Type B pancreatic cell (in vitro differentiated cells): ENCODE results near the gene SMARCAL1. TPM values are rescaled to one million over a fixed set of nuclear protein-coding genes. Genes with fewer than 3 reads are reported as not detected.

Experiments used
- DNase-seq: peaks from one replicate; pipeline ENCODE4 v3.0.0; 2021; ENCODE audit warnings: mixed read lengths; ENCODE audit not compliant: unreplicated experiment; ENCODE audit errors: extremely low spot score
- H3K27ac Mint-ChIP-seq: 2 replicates; pipeline ENCODE4 v1.8.0; 2021; ENCODE audit warnings: mild to moderate bottlenecking, mixed read lengths
- H3K27me3 Mint-ChIP-seq: 2 replicates; pipeline ENCODE4 v1.8.0; 2021; ENCODE audit warnings: mixed read lengths
- H3K36me3 Mint-ChIP-seq: 2 replicates; pipeline ENCODE4 v1.8.0; 2021; ENCODE audit warnings: mixed read lengths
- H3K4me1 Mint-ChIP-seq: one replicate; pipeline ENCODE4 v1.8.0; 2021; ENCODE audit warnings: mixed read lengths; ENCODE audit not compliant: unreplicated experiment
- H3K4me3 Mint-ChIP-seq: 2 replicates; pipeline ENCODE4 v1.8.0; 2021; ENCODE audit warnings: mild to moderate bottlenecking, mixed read lengths
- H3K9me3 Mint-ChIP-seq: 2 replicates; pipeline ENCODE4 v1.8.0; 2021; ENCODE audit warnings: mixed read lengths
- total RNA-seq: library from RNA; stranded (reverse); gene quantifications from 2 replicates; pipeline ENCODE4 v1.2.1, GENCODE V29; 2021; ENCODE audit warnings: low replicate concordance
- TF ChIP-seq, protein P1 (sequence below): fragments of 200-600 bp; sonication (generic); conservative IDR thresholded peaks from 2 replicates; pipeline ENCODE4 v1.5.0; 2021; ENCODE audit warnings: antibody characterized with exemption, mild to moderate bottlenecking

The SMARCAL1 gene
- total RNA-seq, 1 donor from 2014 or later = 29.0 TPM

DNA sequence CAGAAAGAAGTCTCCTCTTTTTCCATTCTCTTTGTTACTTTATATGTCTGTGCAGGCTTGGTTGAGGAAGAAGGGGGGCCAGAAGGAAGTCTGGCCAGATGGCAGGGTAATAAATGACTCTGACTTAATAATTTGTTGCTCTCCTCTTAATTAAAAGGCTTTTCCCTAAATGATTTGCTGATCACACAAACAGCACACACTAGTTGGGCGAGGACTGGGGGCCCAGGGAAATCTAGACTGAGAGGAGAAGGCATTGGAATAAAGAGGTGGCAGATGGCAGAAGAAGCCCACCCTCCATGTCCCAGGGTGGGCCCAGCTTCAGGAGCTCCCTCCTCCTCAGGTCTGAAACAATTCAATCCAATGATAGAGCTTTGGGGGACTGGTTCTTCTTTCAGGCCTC is 12.7 kb upstream of the SMARCAL1 start:
- Mint-ChIP-seq H3K36me3 (no peaks in the 10 kb centered on the region), H3K4me3 (no peak overlapping the region), H3K4me1 (no peaks in the 10 kb centered on the region), H3K27me3 (peaks cover 16% of the 10 kb centered on the region), H3K9me3 (no peaks in the 10 kb centered on the region), H3K27ac (no peak overlapping the region)
- no peak for DNase-seq
- TF ChIP-seq, protein P1, sequence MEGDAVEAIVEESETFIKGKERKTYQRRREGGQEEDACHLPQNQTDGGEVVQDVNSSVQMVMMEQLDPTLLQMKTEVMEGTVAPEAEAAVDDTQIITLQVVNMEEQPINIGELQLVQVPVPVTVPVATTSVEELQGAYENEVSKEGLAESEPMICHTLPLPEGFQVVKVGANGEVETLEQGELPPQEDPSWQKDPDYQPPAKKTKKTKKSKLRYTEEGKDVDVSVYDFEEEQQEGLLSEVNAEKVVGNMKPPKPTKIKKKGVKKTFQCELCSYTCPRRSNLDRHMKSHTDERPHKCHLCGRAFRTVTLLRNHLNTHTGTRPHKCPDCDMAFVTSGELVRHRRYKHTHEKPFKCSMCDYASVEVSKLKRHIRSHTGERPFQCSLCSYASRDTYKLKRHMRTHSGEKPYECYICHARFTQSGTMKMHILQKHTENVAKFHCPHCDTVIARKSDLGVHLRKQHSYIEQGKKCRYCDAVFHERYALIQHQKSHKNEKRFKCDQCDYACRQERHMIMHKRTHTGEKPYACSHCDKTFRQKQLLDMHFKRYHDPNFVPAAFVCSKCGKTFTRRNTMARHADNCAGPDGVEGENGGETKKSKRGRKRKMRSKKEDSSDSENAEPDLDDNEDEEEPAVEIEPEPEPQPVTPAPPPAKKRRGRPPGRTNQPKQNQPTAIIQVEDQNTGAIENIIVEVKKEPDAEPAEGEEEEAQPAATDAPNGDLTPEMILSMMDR = no peak

GRCh38 chr2:216402751-216403150 is 9.5 kb upstream of the SMARCAL1 start:
- H3K4me3 Mint-ChIP-seq = no peak overlapping the region
- H3K27me3 Mint-ChIP-seq = peaks cover 33% of the 10 kb centered on the region
- no peaks in the 10 kb centered on the region for H3K9me3 Mint-ChIP-seq
- H3K36me3 Mint-ChIP-seq = no peaks in the 10 kb centered on the region
- no peak overlapping the region for H3K27ac Mint-ChIP-seq
- DNase-seq = no peak
- TF ChIP-seq, protein P1 = no peak
- no peaks in the 10 kb centered on the region for H3K4me1 Mint-ChIP-seq

- TF ChIP-seq, protein P1 = peak; percentile 83
- Mint-ChIP-seq H3K27me3 (peaks cover 35% of the 10 kb centered on the region), H3K4me3 (no peak overlapping the region), H3K27ac (no peak overlapping the region), H3K4me1 (no peaks in the 10 kb centered on the region), H3K36me3 (no peaks in the 10 kb centered on the region), H3K9me3 (no peaks in the 10 kb centered on the region)
- DNase-seq = no peak
Observed at GRCh38 chr2:216404010-216404618, 8.2 kb upstream of the SMARCAL1 start.

DNA sequence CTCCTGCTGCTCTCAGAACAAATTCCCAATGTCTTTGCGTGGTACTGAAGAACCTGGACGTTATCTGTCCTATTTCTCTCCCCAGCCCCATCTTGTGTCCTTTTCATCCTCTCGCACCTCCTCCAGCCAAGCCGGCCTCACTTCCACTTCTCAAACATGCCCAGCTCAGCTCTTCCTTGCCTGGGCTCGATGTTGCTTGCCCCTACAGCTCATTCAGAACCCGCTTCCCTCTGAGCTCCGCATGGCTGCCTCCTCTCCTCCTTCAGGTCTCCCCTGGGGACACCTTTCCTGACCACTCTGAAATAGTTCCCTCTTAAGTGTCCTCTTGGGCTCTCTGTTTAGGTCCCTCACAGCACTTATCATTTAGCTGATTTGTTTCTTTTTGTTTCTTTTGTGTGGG is 6.7 kb upstream of the SMARCAL1 start:
- no peaks in the 10 kb centered on the region for H3K36me3 Mint-ChIP-seq
- TF ChIP-seq, protein P1 = no peak
- H3K9me3 Mint-ChIP-seq = no peaks in the 10 kb centered on the region
- H3K4me1 Mint-ChIP-seq = no peaks in the 10 kb centered on the region
- peaks cover 28% of the 10 kb centered on the region for H3K27me3 Mint-ChIP-seq
- no peak overlapping the region for H3K27ac Mint-ChIP-seq
- DNase-seq = no peak
- H3K4me3 Mint-ChIP-seq = no peak overlapping the region

- peaks cover 4% of the 10 kb centered on the region for H3K4me1 Mint-ChIP-seq
- peaks cover 25% of the 10 kb centered on the region for H3K27me3 Mint-ChIP-seq
- TF ChIP-seq, protein P1 = no peak
- no peak for DNase-seq
- no peaks in the 10 kb centered on the region for H3K9me3 Mint-ChIP-seq
- no peaks in the 10 kb centered on the region for H3K36me3 Mint-ChIP-seq
- H3K4me3 Mint-ChIP-seq = no peak overlapping the region
- no peak overlapping the region for H3K27ac Mint-ChIP-seq
Observed at GRCh38 chr2:216406826-216407225, 5.5 kb upstream of the SMARCAL1 start.
